Progenitor cell of endocrine pancreas (in vitro differentiated cells): Measurements from ENCODE around the gene ERVH48-1. TPM values are rescaled to one million over a fixed set of nuclear protein-coding genes. Genes with fewer than 3 reads are reported as not detected.

Experiments
- DNase-seq: peaks from one replicate; pipeline ENCODE4 v3.0.0; 2021; ENCODE audit warnings: low spot score; ENCODE audit not compliant: unreplicated experiment
- H3K27ac Mint-ChIP-seq: 2 replicates; pipeline ENCODE4 v1.8.0; 2021; ENCODE audit warnings: mild to moderate bottlenecking, moderate library complexity, mixed read lengths
- H3K27me3 Mint-ChIP-seq: 2 replicates; pipeline ENCODE4 v1.8.0; 2021; ENCODE audit warnings: mixed read lengths
- H3K36me3 Mint-ChIP-seq: 2 replicates; pipeline ENCODE4 v1.8.0; 2022; ENCODE audit warnings: mixed read lengths; ENCODE audit not compliant: insufficient read depth
- H3K4me1 Mint-ChIP-seq: 2 replicates; pipeline ENCODE4 v1.8.0; 2021; ENCODE audit warnings: low read depth, mixed read lengths
- H3K4me3 Mint-ChIP-seq: 2 replicates; pipeline ENCODE4 v1.8.0; 2021; ENCODE audit warnings: low read depth, mild to moderate bottlenecking, moderate library complexity, mixed read lengths
- H3K9me3 Mint-ChIP-seq: 2 replicates; pipeline ENCODE4 v1.8.0; 2021; ENCODE audit warnings: low read depth, mixed read lengths
- CTCF ChIP-seq: fragments of 200-600 bp; sonication (generic); IDR thresholded peaks from one replicate; pipeline ENCODE4 v1.5.0; 2021; ENCODE audit warnings: antibody characterized with exemption, mild to moderate bottlenecking; ENCODE audit not compliant: unreplicated experiment
- long read RNA-seq: library from polyadenylated mRNA; unstranded; transcript quantifications from one replicate; pipeline ENCODE4 v2.0.0, GENCODE V29; 2020
- total RNA-seq: library from RNA; stranded (reverse); gene quantifications from 2 replicates; pipeline ENCODE4 v1.2.1, GENCODE V29; 2021

Gene ERVH48-1
- total RNA-seq = 0.91 and 1.5 TPM in 2 replicates
- long read RNA-seq, partial matches to known transcripts = 0 of 1 reads
- long read RNA-seq, other reads (novel, unspliced or antisense) = 0 of 1 reads

DNA sequence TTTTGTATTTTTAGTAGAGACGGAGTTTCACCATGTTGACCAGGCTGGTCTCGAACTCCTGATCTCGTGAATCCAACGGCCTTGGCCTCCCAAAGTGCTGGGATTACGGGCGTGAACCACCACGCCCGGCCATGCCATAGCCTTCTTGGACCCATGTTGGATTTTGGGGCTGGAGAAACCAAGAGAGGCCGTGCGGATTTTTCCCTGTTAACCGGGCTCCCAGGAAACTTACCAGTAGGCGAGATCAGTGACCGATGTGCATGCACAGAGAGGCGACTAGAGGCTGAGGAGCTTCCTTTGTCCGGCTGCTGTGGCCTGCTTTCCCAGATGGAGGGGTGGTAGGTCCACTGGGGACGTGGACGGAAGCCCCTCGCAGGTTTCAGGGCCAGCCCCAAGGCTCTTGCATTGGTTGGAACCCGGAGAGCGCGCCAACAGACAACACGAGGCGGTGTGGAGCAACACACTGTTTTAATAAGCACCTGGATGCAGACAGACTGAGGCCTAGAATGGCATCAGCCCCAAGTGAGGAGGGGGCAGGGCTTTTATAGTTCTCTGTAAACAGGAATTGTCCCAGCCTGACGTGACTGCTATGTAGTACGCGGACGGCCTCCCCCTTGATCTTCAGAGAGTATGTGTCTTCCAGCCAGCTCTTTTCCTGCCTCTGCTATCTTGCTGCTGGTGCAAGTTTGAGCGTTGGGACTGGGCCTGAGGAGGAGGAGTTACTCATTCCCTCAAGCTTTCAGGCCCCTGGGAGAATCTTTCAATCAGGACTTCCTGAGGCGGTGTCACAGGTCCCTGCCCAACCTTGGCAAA is at the start of gene ERVH48-1:
TSS of gene ERVH48-1 (minus strand) at position 517 of the 813 bp plus-strand sequence. CDS start 6,624 bp downstream, outside the sequence.
- Mint-ChIP-seq H3K27me3 (no peaks in the 10 kb centered on the region), H3K9me3 (no peaks in the 10 kb centered on the region), H3K4me3 (no peak within 1 kb of the TSS), H3K4me1 (peaks cover 19% of the 10 kb centered on the region), H3K36me3 (no peaks in the 10 kb centered on the region), H3K27ac (no peak within 1 kb of the TSS)
- no peak for DNase-seq
- TF ChIP-seq CTCF = no peak

GRCh38 chr21:42973991-42974831 is 48.8 kb upstream of the ERVH48-1 start, which contains the start of gene PKNOX1:
PKNOX1 (plus strand) TSS chr21:42974562; CDS start chr21:43004382, 29,820 bp downstream.
- Mint-ChIP-seq H3K27ac (peak within 1 kb of the TSS; percentile 97), H3K4me3 (peak within 1 kb of the TSS; percentile 87), H3K9me3 (peaks cover 4% of the 10 kb centered on the region), H3K27me3 (no peaks in the 10 kb centered on the region), H3K4me1 (peaks cover 28% of the 10 kb centered on the region), H3K36me3 (peaks cover 16% of the 10 kb centered on the region)
- TF ChIP-seq CTCF = no peak
- DNase-seq = peak; percentile 98

GRCh38 chr21:42973309-42973990 is 48.0 kb upstream of the ERVH48-1 start:
- Mint-ChIP-seq H3K27ac (peak overlapping the region; percentile 88), H3K4me3 (peak overlapping the region; percentile 61), H3K36me3 (peaks cover 10% of the 10 kb centered on the region), H3K4me1 (peaks cover 31% of the 10 kb centered on the region), H3K9me3 (peaks cover 4% of the 10 kb centered on the region), H3K27me3 (no peaks in the 10 kb centered on the region)
- DNase-seq = no peak
- no peak for TF ChIP-seq CTCF

DNA sequence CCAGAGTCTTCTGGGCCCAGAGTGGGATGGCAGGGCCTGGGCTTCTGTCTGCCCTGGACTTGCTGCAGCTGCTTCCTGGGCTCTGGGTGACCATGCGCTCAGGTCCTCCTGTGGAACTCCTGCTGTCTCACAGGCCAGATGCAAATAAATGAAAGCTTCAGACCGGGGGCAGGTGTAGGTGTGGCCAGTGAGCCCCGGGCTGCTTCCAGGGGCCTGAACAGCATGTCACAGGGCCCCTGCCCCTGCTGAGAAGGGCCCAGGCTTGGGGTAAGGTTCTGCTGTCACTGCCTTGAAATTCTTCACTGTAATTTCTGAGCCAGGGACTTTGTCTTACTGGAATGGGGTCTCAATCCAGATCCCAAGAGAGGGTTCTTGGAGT is 46.5 kb upstream of the ERVH48-1 start:
- Mint-ChIP-seq H3K27me3 (no peaks in the 10 kb centered on the region), H3K4me1 (peaks cover 31% of the 10 kb centered on the region), H3K27ac (peak overlapping the region; percentile 92), H3K9me3 (peaks cover 2% of the 10 kb centered on the region), H3K4me3 (peak overlapping the region; percentile 16), H3K36me3 (peaks cover 4% of the 10 kb centered on the region)
- DNase-seq = peak; percentile 15
- TF ChIP-seq CTCF = no peak
